Neural cell (in vitro differentiated cells): Measurements from ENCODE around the gene ARID3A. TPM values are rescaled to one million over a fixed set of nuclear protein-coding genes. Genes with fewer than 3 reads are reported as not detected.
A peak's percentile ranks its signal among the peaks of the same experiment; 100 is the strongest.

Experiments
- H2AFZ ChIP-seq: fragments of 200-600, 300-800 bp; sonication (generic), shearing (Covaris generic); 2 replicates; pipeline ENCODE4 v1.6.0; 2014; ENCODE audit warnings: low read depth, mild to moderate bottlenecking, antibody characterized with exemption, low read length, moderate library complexity
- H3F3A ChIP-seq: fragments of 200-600 bp; shearing (Covaris generic); 2 replicates; pipeline ENCODE4 v1.6.1; 2016; ENCODE audit warnings: mild to moderate bottlenecking, moderate library complexity, mixed read lengths, antibody characterized with exemption, low read length; ENCODE audit not compliant: insufficient read depth, poor library complexity, severe bottlenecking
- H3K27ac ChIP-seq: fragments of 200-600, 300-800 bp; sonication (generic), shearing (Covaris generic); 2 replicates; pipeline ENCODE4 v1.5.1; 2014; ENCODE audit warnings: mild to moderate bottlenecking, low read length, moderate library complexity
- H3K27me3 ChIP-seq: fragments of 300-800, 200-600 bp; sonication (generic), shearing (Covaris generic); 2 replicates; pipeline ENCODE4 v1.6.0; 2014; ENCODE audit warnings: mild to moderate bottlenecking, low read depth, low read length, moderate library complexity; ENCODE audit not compliant: insufficient read depth
- H3K36me3 ChIP-seq: fragments of 300-800, 200-600 bp; sonication (generic), shearing (Covaris generic); 2 replicates; pipeline ENCODE4 v1.5.1; 2014; ENCODE audit warnings: mild to moderate bottlenecking, antibody characterized with exemption, low read length, moderate library complexity; ENCODE audit not compliant: insufficient read depth
- H3K4me2 ChIP-seq: fragments of 300-800, 200-600 bp; sonication (generic), shearing (Covaris generic); 2 replicates; pipeline ENCODE4 v1.6.0; 2014; ENCODE audit warnings: mild to moderate bottlenecking, low read length
- H3K4me3 ChIP-seq: fragments of 300-800, 200-600 bp; sonication (generic), shearing (Covaris generic); 2 replicates; pipeline ENCODE4 v1.5.1; 2014; ENCODE audit warnings: mild to moderate bottlenecking, low read length, moderate library complexity
- H3K79me2 ChIP-seq: fragments of 200-600 bp; shearing (Covaris generic); replicated peaks from 2 replicates; pipeline ENCODE4 v1.6.0; 2014; ENCODE audit warnings: mild to moderate bottlenecking, low read length, moderate library complexity; ENCODE audit not compliant: insufficient read depth
- H3K9ac ChIP-seq: fragments of 300-800, 200-600 bp; sonication (generic), shearing (Covaris generic); 2 replicates; pipeline ENCODE4 v1.6.1; 2016; ENCODE audit warnings: mild to moderate bottlenecking, low read length, mixed read lengths
- H3K9me2 ChIP-seq: fragments of 200-600 bp; shearing (Covaris generic); 2 replicates; pipeline ENCODE4 v1.6.1; 2016; ENCODE audit warnings: mild to moderate bottlenecking, low read length, mixed read lengths; ENCODE audit not compliant: insufficient read depth
- H3K9me3 ChIP-seq: fragments of 200-600, 300-800 bp; sonication (generic), shearing (Covaris generic); 2 replicates; pipeline ENCODE4 v1.6.1; 2016; ENCODE audit warnings: mild to moderate bottlenecking, mixed run types, low read length, moderate library complexity, mixed read lengths
- H4K20me1 ChIP-seq: fragments of 200-600 bp; shearing (Covaris generic); 2 replicates; pipeline ENCODE4 v1.6.1; 2016; ENCODE audit warnings: mild to moderate bottlenecking, mixed run types; ENCODE audit not compliant: insufficient read depth
- CTCF ChIP-seq: fragments of 450-650 bp; IDR thresholded peaks from 2 replicates; pipeline ENCODE4 v1.5.1; 2014; ENCODE audit warnings: antibody characterized with exemption, mild to moderate bottlenecking, moderate library complexity; ENCODE audit not compliant: poor library complexity, severe bottlenecking
- EP300 ChIP-seq: fragments of 450-650 bp; conservative IDR thresholded peaks from 2 replicates; pipeline ENCODE4 v1.6.1; 2014; ENCODE audit warnings: antibody characterized with exemption, mild to moderate bottlenecking, moderate library complexity; ENCODE audit not compliant: poor library complexity, severe bottlenecking
- EZH2 ChIP-seq: fragments of 200-600, 300-800 bp; shearing (Covaris generic), sonication (generic); IDR thresholded peaks from 2 replicates; pipeline ENCODE4 v1.6.1; 2014; ENCODE audit warnings: antibody characterized with exemption, low read length, borderline replicate concordance, mild to moderate bottlenecking; ENCODE audit not compliant: insufficient read depth, poor library complexity, severe bottlenecking
- MXI1 ChIP-seq: fragments of 450-650 bp; conservative IDR thresholded peaks from 2 replicates; pipeline ENCODE4 v1.6.1; 2014; ENCODE audit warnings: antibody characterized with exemption, mild to moderate bottlenecking; ENCODE audit not compliant: poor library complexity, severe bottlenecking
- POLR2AphosphoS5 ChIP-seq: IDR thresholded peaks from 2 replicates; pipeline ENCODE4 v1.6.1; 2012
- RAD21 ChIP-seq: fragments of 450-650 bp; conservative IDR thresholded peaks from 2 replicates; pipeline ENCODE4 v1.6.1; 2014; ENCODE audit warnings: antibody characterized with exemption, mild to moderate bottlenecking, moderate library complexity
- REST ChIP-seq: IDR thresholded peaks from 2 replicates; pipeline ENCODE4 v1.6.1; 2012; ENCODE audit warnings: borderline replicate concordance
- SMC3 ChIP-seq: fragments of 450-650 bp; conservative IDR thresholded peaks from 2 replicates; pipeline ENCODE4 v1.6.1; 2014; ENCODE audit warnings: antibody characterized with exemption, mild to moderate bottlenecking, moderate library complexity; ENCODE audit not compliant: poor library complexity
- TAF1 ChIP-seq: IDR thresholded peaks from 2 replicates; pipeline ENCODE4 v1.6.1; 2012; ENCODE audit warnings: low read depth
- polyA plus RNA-seq: library from polyadenylated mRNA; depleted of rRNA; stranded (reverse); fragments of >200 nt; gene quantifications from 2 replicates; pipeline ENCODE4 v1.2.3, GENCODE V29; 2014

ARID3A gene
- polyA plus RNA-seq, 1 donor from 2014 or later, result 11.4 TPM

GRCh38 chr19:1000095-1000494 lies 74.3 kb downstream of the ARID3A start, which contains the start of gene GRIN3B:
Gene GRIN3B, plus strand, starts transcription at chr19:1000419. Its CDS starts 19 bp downstream, at chr19:1000438.
- H3K9ac ChIP-seq, result no peak within 1 kb of the TSS
- H3K36me3 ChIP-seq, result no peaks in the 10 kb centered on the region
- TF ChIP-seq EZH2 (no peak), REST (no peak), CTCF (peak; percentile 71), POLR2AphosphoS5 (no peak), EP300 (no peak), RAD21 (peak; percentile 45), SMC3 (peak; percentile 61), MXI1 (no peak), TAF1 (no peak)
- H3K27ac ChIP-seq, result no peak within 1 kb of the TSS
- H3K79me2 ChIP-seq, result no peaks in the 10 kb centered on the region
- H4K20me1 ChIP-seq, result no peaks in the 10 kb centered on the region
- no peak within 1 kb of the TSS for H2AFZ ChIP-seq
- H3K27me3 ChIP-seq, result peaks cover 25% of the 10 kb centered on the region
- H3K9me3 ChIP-seq, result no peaks in the 10 kb centered on the region
- no peak within 1 kb of the TSS for H3K4me2 ChIP-seq
- no peaks in the 10 kb centered on the region for H3K9me2 ChIP-seq
- no peaks in the 10 kb centered on the region for H3F3A ChIP-seq
- peak within 1 kb of the TSS; percentile 58 for H3K4me3 ChIP-seq

GRCh38 chr19:1000591-1001537 lies 75.0 kb downstream of the ARID3A start:
- TF ChIP-seq CTCF (no peak), RAD21 (no peak), REST (no peak), TAF1 (no peak), SMC3 (no peak), POLR2AphosphoS5 (no peak), MXI1 (no peak), EZH2 (no peak), EP300 (no peak)
- no peak overlapping the region for H3K9ac ChIP-seq
- H3F3A ChIP-seq, result no peaks in the 10 kb centered on the region
- H3K9me2 ChIP-seq, result no peaks in the 10 kb centered on the region
- no peaks in the 10 kb centered on the region for H3K36me3 ChIP-seq
- H3K79me2 ChIP-seq, result no peaks in the 10 kb centered on the region
- no peak overlapping the region for H2AFZ ChIP-seq
- H3K27ac ChIP-seq, result no peak overlapping the region
- H3K9me3 ChIP-seq, result no peaks in the 10 kb centered on the region
- no peaks in the 10 kb centered on the region for H4K20me1 ChIP-seq
- peaks cover 25% of the 10 kb centered on the region for H3K27me3 ChIP-seq
- H3K4me2 ChIP-seq, result no peak overlapping the region
- H3K4me3 ChIP-seq, result peak overlapping the region; percentile 56
